ENCODE data around the gene S100A2. TPM values are rescaled to one million over a fixed set of nuclear protein-coding genes. Genes with fewer than 3 reads are reported as not detected.

The S100A2 gene
- total and polyA plus RNA-seq, 4 donors: 1.1 to 261 (median 54.8) TPM

- WGBS, 2 donors: 4 to 15% methylated on average over 18 of the region's 18 CpGs
- ATAC-seq (ENCODE audit: insufficient read depth, low FRiP score) (peak; percentile 43), DNase-seq (peak; percentile 26 to 49 (median 33))
- peaks cover 0 to 3% (median 0%) of the 10 kb centered on the region in 4 donors for H3K36me3 ChIP-seq (ENCODE audit: control insufficient read depth in 4 of 4, insufficient read depth in 4 of 4, low read length in 4 of 4)
- H3K27ac ChIP-seq (ENCODE audit: low read depth in 1 of 2, low read length in 1 of 2): peak within 1 kb of the TSS; percentile 88 to 99
- no peaks in the 10 kb centered on the region for H3K9me3 ChIP-seq (ENCODE audit: control insufficient read depth in 4 of 4, insufficient read depth in 3 of 4, low read length in 3 of 4)
- H3K27me3 ChIP-seq (ENCODE audit: control insufficient read depth in 3 of 3, insufficient read depth in 3 of 3, low read length in 2 of 3): no peaks in the 10 kb centered on the region
- H3K9ac ChIP-seq (ENCODE audit: insufficient read depth in 1 of 2, low read length in 2 of 2): peak within 1 kb of the TSS; percentile 84 to 87
- peaks cover 0 to 32% (median 16%) of the 10 kb centered on the region in 5 donors for H3K4me1 ChIP-seq (ENCODE audit: control insufficient read depth in 5 of 5, insufficient read depth in 5 of 5, low read length in 5 of 5)
- no peak for TF ChIP-seq CTCF (IDR thresholded peaks at IDR 0.05; ENCODE audit: control extremely low read depth, extremely low read depth)
- peak within 1 kb of the TSS; percentile 87 for H3K4me3 ChIP-seq
These were observed 30.2 kb downstream of the S100A2 start, which contains the start of gene S100A6 for GRCh38 chr1:153535242-153536011. Gene S100A6, minus strand, starts transcription at chr1:153535991. Its CDS starts 652 bp downstream, at chr1:153535339.

- WGBS, 2 donors: 65 to 83% methylated on average over 3 of the region's 3 CpGs
- H3K36me3 ChIP-seq (ENCODE audit: control insufficient read depth in 4 of 4, insufficient read depth in 4 of 4, low read length in 4 of 4): peaks cover 0 to 3% (median 0%) of the 10 kb centered on the region in 4 donors
- DNase-seq (no peak), ATAC-seq (ENCODE audit: insufficient read depth, low FRiP score) (no peak)
- peak overlapping the region in 1 of 2 donors; percentile 16 for H3K9ac ChIP-seq (ENCODE audit: insufficient read depth in 1 of 2, low read length in 2 of 2)
- H3K4me3 ChIP-seq: peak overlapping the region; percentile 87
- peak overlapping the region; percentile 88 to 99 for H3K27ac ChIP-seq (ENCODE audit: low read depth in 1 of 2, low read length in 1 of 2)
- H3K4me1 ChIP-seq (ENCODE audit: control insufficient read depth in 5 of 5, insufficient read depth in 5 of 5, low read length in 5 of 5): peaks cover 0 to 32% (median 16%) of the 10 kb centered on the region in 5 donors
- no peak for TF ChIP-seq CTCF (IDR thresholded peaks at IDR 0.05; ENCODE audit: control extremely low read depth, extremely low read depth)
- no peaks in the 10 kb centered on the region for H3K27me3 ChIP-seq (ENCODE audit: control insufficient read depth in 3 of 3, insufficient read depth in 3 of 3, low read length in 2 of 3)
- H3K9me3 ChIP-seq (ENCODE audit: control insufficient read depth in 4 of 4, insufficient read depth in 3 of 4, low read length in 3 of 4): no peaks in the 10 kb centered on the region
These were observed 30.8 kb downstream of the S100A2 start for GRCh38 chr1:153534925-153535241.

- Histone ChIP-seq H3K4me1 (ENCODE audit: control insufficient read depth in 5 of 5, insufficient read depth in 5 of 5, low read length in 5 of 5) (peaks cover 0 to 32% (median 16%) of the 10 kb centered on the region in 5 donors), H3K36me3 (ENCODE audit: control insufficient read depth in 4 of 4, insufficient read depth in 4 of 4, low read length in 4 of 4) (peaks cover 0 to 3% (median 0%) of the 10 kb centered on the region in 4 donors), H3K4me3 (peak overlapping the region; percentile 87), H3K9ac (ENCODE audit: insufficient read depth in 1 of 2, low read length in 2 of 2) (no peak overlapping the region), H3K27me3 (ENCODE audit: control insufficient read depth in 3 of 3, insufficient read depth in 3 of 3, low read length in 2 of 3) (no peaks in the 10 kb centered on the region), H3K27ac (ENCODE audit: low read depth in 1 of 2, low read length in 1 of 2) (peak overlapping the region; percentile 88 to 99), H3K9me3 (ENCODE audit: control insufficient read depth in 4 of 4, insufficient read depth in 3 of 4, low read length in 3 of 4) (no peaks in the 10 kb centered on the region)
- 59 to 90% methylated on average over 7 of the region's 7 CpGs for WGBS, 2 donors
- ATAC-seq (ENCODE audit: insufficient read depth, low FRiP score): no peak
- no peak for TF ChIP-seq CTCF (IDR thresholded peaks at IDR 0.05; ENCODE audit: control extremely low read depth, extremely low read depth)
- no peak for DNase-seq
These were observed 31.3 kb downstream of the S100A2 start for GRCh38 chr1:153534226-153534924.
